HCEC 1CT (cell line): ENCODE measurements around the gene CCR5.
"Not testable (repeated sequence)": the region's sequence is repeated elsewhere in the genome, so short reads cannot be mapped to it uniquely, and the experiment has no call there.

Experiments used
- DNase-seq: peaks from one replicate; pipeline ENCODE4 v3.0.0-alpha.2; 2017

Gene CCR5

DNA sequence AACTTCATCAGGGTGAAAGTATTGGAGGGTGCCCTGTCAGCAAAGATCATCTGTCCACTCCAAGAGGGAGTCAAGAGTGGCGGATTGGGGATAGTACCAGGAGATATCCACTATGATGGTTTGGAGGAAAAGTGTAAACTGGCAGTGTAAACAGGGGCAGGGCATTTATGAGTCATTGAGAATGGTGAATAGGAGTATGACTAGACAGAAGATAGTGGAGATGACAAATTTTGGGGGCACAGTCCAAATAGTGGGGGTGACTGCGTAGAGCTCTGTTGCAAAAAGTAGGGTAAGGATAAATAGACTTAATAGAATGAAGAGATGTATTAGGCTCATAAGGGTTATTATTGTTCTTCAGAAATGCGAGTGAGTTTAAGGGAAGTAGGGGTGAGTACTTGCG lies 18.1 kb downstream of the CCR5 start:
- not testable (repeated sequence) for DNase-seq

- DNase-seq, result no peak
These were observed 18.6 kb downstream of the CCR5 start for GRCh38 chr3:46389306-46389705.

DNA sequence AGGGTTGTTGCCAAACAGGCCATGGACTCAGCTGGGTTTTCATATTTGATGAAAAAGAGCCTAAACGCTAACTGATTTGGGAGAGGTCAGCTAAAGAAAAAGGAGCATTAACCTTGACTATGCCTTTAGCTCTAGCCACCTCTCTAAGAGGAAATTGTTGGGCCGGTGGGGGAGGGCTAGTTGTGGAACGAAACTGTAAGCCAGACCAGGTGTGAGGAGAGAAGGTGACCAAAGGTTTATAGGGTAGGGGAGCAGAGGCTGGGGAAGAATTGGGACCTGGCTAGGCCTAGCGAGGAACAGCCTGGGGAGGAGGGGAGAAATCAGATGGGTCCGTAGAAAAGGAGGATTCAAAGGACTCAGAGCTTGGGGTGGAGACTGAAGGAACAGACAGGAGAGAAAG lies 20.8 kb downstream of the CCR5 start:
- DNase-seq, result not testable (repeated sequence)

GRCh38 chr3:46393011-46393410 lies 22.3 kb downstream of the CCR5 start:
- no peak for DNase-seq

DNA sequence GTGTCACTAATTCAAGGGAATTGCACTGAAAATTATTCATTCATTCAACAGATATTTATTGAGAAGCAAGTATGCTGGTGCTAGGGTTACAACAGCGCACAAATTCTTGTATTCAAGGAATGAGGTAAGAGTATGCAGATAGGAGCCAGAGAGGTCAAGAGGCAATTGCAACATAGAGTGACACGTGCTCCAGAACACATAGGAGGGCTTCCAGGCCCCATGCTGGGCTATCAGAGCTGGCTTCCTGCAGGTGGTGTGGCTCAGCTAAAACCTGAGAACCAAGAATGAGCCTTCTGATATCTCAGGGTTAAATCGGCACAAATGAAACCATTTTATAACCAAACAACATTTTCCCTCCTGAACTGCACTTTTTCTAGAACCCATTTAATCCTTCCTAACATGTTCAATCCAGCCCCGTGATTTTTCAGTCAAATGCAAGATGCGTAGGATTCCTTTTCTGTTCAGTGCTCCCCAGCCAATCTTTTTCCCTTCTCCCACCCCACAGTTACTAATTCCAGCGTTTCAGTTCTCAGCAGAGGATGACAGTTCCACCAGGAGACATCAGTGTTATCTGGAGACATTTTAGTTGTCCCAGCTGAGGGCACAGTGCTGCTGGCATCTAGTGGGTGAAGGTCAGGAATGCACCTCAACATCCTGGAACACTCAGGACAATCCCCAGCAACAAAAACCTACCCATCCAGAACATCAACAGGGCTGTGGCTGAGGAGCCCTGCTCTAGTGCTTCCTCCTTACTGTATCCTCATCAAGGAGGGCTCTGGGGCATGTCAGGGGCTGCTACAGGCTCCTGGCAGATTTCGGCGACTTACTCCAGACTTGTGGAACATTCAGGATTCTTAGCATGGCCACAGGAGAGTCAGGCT lies 23.0 kb downstream of the CCR5 start:
- DNase-seq, result peak; percentile 43

DNA sequence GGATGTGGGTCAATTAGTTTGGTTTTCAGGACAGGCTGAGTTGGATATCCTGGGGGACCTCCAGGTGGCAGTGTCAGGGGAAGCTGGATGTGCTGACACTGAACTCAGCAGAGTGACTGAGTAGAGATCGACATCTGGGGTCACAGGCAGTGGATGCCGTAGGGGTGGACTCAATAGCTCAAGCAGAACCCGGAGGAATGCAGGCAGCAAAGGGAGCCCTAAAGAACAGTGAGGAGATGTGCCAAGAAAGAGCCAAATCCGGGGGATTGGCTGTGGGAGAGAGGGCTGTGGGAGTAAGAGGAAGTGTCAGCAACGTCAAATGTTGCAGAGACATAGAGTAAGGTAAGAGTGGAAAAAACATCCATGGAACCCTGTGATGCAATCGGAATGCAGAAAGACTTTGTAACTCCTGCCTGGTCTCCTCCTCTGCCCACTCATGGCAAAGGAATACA lies 24.5 kb downstream of the CCR5 start:
- DNase-seq, result no peak

DNA sequence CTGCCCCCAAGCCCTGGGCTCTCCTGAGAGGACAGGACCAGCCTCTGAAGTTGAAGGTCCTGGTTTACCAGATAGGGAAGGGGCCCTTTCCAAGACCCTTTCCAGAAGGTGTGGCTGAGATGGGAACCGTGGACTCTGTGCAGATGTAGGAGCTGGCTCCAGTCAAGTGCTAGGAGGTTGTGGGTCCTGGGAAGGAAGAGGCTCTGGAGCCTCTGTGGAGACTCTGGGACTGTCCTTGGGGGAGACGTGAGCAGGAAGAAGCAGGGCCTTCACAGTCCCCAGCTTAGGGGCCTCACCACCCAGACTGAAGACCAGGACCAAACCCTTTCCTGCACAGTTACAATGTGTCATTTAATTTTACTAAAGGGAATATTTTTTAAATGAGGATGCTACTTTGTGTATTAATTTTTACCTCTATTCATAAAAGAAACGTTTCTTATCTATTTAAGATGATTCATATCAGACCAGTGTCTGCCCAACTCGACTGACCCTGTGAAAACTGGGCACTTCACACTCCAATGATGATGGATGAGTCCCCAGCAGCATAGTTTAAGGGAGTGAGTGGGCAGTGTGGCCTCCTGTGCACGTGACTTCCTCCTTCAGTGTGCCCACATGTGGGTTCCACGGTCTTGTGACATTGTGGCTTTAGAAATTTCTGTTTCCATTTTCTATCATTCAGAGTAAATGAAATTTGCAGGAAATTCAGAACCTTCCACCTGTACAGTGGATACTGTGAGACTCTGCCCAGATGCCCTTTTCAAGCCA lies 25.2 kb downstream of the CCR5 start:
- no peak for DNase-seq

- DNase-seq, result no peak
These were observed 26.4 kb downstream of the CCR5 start for GRCh38 chr3:46397111-46397510.

GRCh38 chr3:46398186-46398955 lies 27.6 kb downstream of the CCR5 start:
- DNase-seq, result no peak

DNA sequence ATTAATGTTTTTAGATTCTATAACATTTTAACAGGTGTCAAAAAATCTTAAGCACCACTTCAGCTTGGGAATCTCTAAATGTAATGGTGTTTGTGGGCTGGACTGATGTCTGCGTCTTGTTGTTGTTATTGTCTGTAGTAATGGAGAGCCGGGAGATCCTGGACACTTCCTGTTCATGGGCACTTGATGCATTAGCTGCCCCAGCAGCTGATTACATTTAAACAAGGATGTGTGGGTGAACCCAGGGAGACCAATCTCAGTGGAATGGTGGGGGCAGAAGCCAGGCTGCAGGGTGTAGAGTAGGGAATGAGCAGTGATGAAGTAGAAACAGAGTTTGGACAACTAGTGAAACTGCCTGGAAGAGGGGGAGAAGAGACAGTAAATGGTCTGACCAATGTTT lies 28.4 kb downstream of the CCR5 start:
- no peak for DNase-seq

GRCh38 chr3:46399557-46399956 lies 28.8 kb downstream of the CCR5 start:
- peak; percentile 32 for DNase-seq

- peak; percentile 65 for DNase-seq
These were observed 29.4 kb downstream of the CCR5 start for GRCh38 chr3:46400000-46400734.

DNA sequence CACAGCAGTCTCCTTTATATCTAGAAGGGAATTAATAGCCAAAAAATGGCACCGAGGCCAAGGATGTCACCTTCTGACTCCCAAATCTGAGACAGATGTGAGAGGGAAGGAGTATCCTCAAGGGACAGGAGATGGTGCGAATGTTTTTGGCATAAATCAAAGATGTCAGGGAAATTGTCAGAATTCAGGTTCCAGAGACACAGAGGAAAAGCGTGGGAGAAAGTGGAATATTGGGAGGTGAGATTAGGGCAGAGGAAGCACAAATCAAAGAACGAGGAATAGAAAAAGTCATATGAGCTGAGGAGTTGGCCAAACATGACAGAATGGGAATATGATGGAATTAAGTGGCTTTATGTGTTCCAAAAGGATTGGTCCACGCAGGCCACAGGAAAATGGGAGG lies 30.1 kb downstream of the CCR5 start:
- DNase-seq, result no peak

DNA sequence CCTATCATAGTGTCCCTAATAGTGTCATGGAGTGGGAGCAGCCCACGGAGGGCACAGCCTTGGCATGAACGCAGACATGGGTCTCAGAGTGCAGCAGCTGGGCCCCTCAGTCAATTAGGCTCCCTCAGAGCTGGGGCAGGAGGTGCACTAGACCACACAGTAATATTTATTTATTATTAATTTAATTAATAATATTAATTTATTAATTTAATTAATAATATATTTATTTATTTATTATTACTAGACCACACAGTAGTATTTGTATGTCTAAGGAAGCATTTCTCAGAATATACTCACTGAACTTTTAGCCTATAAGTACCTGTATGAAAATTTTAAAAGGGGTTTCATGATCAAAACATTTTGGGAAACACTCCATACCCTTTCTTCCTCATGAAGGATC lies 30.8 kb downstream of the CCR5 start:
- DNase-seq, result no peak

- not testable (repeated sequence) for DNase-seq
These were observed 32.2 kb downstream of the CCR5 start for GRCh38 chr3:46402902-46403301.

GRCh38 chr3:46405301-46406019 lies 34.7 kb downstream of the CCR5 start:
- DNase-seq, result no peak

DNA sequence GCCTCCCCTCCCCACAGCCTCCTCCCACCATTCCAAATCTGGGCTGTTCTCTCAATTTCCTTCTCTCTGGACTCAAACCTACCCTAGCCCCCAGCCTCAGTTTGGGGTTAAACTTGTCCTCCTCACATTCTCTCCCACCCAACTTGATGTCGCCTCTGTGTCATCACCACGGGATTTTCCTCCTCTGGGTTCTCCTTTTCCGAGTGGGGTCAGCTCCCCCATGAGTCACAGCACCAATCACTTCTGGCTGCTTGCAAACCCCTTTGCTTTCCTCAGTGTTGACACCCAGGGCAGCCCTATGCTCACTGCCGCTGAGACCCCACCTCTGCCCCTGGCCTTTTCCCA lies 35.7 kb downstream of the CCR5 start:
- DNase-seq, result no peak

DNA sequence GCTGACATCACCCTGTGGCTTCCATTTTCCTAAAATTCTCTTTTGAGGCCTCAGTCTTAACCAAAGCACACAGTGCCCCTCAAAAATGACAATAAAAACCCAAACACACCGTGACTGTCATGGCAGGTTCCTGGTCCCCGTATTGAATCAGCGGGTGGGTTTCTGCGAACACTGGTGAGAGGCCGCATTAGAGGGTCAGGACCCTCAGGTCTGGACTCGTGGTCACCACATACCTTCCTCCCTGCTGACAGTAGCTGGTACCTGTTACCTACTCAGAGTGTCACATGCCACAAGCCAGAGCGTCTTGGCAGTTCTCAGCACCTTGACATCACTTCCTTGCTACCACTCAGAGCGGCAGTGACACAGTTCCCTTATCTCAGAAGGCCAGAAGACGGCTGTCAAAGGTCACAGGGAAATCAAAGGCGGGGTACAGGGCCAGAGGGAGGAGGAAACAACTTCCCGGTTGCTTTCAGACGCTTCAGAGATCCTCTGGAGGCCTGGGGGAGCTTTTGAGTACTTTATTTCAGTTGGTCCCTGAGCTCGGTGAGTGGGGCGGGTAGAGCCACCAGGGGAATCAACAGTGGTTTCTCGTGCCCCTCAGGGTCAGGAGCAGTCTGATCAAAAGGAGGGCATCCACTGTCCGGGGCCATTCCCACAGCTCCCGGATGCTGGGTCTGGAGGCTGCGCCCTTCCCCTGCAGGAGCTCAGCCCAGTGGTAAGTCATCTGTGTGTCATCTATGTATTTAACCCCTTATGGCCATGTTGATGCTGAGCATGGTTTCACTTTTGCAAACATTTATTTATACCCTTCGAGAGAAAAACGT lies 36.3 kb downstream of the CCR5 start, which contains the start of the genes CCR5AS and CCRL2:
CCR5AS (minus strand) TSS at position 279 of the 824 bp plus-strand sequence.
CCRL2 (plus strand) TSS at position 472 of the 824 bp plus-strand sequence. CDS start 821 bp downstream, outside the sequence.
- DNase-seq, result peak; percentile 68

- DNase-seq, result no peak
These were observed 37.2 kb downstream of the CCR5 start for GRCh38 chr3:46407970-46408369.

DNA sequence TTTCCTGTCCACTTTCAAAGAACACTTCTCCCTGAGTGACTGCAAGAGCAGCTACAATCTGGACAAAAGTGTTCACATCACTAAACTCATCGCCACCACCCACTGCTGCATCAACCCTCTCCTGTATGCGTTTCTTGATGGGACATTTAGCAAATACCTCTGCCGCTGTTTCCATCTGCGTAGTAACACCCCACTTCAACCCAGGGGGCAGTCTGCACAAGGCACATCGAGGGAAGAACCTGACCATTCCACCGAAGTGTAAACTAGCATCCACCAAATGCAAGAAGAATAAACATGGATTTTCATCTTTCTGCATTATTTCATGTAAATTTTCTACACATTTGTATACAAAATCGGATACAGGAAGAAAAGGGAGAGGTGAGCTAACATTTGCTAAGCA lies 38.1 kb downstream of the CCR5 start:
- no peak for DNase-seq
